Esophagus squamous epithelium (tissue), 4 donors: ENCODE measurements around the gene AGMO.

Experiments
- POLR2A ChIP-seq, 4 donors: fragments of 450-650 bp; IDR thresholded peaks; one replicate each; pipeline ENCODE4 v1.6.1; 2017; ENCODE audit warnings: antibody characterized with exemption in 4 of 4, mild to moderate bottlenecking in 4 of 4, moderate library complexity in 3 of 4
- TF ChIP-seq, protein P1 (sequence below), 6 experiments: fragments of 450-650 bp in 4 of 6; fragments of 200-600 bp in 2 of 6; sonication (generic) in 2 of 6; IDR thresholded peaks; one replicate each; pipeline ENCODE4 v1.5.1; 2016 to 2019; ENCODE audit warnings: antibody characterized with exemption in 6 of 6, mild to moderate bottlenecking in 4 of 6, moderate library complexity in 4 of 6

DNA sequence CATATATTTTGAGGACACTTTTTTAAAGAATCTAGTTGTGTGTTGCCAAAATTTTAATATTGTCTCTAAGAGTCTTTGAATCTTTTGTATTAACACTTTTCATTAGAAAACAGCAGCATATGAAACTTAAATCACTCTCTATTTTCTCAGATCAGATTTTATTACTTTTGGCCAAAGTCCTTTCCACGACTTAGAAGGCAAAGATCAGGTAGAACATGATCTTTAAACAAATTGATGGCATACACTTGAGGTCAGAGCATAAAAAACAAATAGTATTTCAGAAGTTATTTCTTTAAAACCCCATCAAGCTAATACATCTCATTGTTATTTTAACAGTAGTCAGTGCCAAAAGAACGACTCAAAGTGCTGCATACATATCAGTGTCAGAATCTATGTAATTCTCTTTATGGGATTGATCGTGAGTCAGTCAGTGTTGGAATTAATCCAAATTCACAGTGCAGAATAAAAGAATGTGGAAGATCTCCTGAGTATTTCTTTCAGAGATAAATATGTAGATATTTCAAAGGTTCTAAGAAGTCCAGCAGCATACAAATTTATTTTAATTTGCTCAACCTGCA lies 9.6 kb upstream of the AGMO start:
- TF ChIP-seq, protein P1, sequence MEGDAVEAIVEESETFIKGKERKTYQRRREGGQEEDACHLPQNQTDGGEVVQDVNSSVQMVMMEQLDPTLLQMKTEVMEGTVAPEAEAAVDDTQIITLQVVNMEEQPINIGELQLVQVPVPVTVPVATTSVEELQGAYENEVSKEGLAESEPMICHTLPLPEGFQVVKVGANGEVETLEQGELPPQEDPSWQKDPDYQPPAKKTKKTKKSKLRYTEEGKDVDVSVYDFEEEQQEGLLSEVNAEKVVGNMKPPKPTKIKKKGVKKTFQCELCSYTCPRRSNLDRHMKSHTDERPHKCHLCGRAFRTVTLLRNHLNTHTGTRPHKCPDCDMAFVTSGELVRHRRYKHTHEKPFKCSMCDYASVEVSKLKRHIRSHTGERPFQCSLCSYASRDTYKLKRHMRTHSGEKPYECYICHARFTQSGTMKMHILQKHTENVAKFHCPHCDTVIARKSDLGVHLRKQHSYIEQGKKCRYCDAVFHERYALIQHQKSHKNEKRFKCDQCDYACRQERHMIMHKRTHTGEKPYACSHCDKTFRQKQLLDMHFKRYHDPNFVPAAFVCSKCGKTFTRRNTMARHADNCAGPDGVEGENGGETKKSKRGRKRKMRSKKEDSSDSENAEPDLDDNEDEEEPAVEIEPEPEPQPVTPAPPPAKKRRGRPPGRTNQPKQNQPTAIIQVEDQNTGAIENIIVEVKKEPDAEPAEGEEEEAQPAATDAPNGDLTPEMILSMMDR (IDR thresholded peaks at IDR 0.05) = no peak
- no peak for TF ChIP-seq POLR2A (IDR thresholded peaks at IDR 0.05)
